Purkinje cell (primary cell): ENCODE data around the gene PGA5. TPM values are rescaled to one million over a fixed set of nuclear protein-coding genes. Genes with fewer than 3 reads are reported as not detected.

Experiments
- polyA plus RNA-seq: library from polyadenylated mRNA; unstranded; fragments of >200 nt; fragmentation: Nextera tagmentation; gene quantifications from 2 replicates; pipeline ENCODE4 v1.2.1, GENCODE V29; 2014

Gene PGA5
- polyA plus RNA-seq, result not detected in 2 replicates

DNA sequence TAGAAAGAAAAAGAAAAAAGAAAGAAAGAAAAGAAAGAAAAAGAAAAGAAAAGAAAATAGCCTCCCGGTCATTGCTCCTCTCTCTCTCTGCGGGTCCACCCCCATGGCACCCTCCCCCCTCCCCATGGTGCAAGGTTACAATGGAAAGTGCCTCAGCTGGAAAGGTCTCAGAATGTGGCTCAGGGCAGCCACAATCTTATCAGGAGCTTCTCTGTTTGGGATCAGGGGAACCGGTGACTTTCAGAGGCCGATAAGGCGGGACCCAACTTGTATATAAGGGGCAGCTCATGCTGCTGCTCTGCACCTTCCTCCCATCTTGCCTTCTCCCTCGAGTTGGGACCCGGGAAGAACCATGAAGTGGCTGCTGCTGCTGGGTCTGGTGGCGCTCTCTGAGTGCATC lies at the start of gene PGA5:
PGA5 (plus strand) TSS at position 301 of the 400 bp plus-strand sequence; CDS start at position 353, 52 bp downstream.

GRCh38 chr11:61202950-61203746 lies 37.8 kb upstream of the PGA5 start, which contains the start of gene PGA3:
TSS of gene PGA3 (plus strand) at chr11:61203515. CDS start at chr11:61203565, 50 bp downstream.

DNA sequence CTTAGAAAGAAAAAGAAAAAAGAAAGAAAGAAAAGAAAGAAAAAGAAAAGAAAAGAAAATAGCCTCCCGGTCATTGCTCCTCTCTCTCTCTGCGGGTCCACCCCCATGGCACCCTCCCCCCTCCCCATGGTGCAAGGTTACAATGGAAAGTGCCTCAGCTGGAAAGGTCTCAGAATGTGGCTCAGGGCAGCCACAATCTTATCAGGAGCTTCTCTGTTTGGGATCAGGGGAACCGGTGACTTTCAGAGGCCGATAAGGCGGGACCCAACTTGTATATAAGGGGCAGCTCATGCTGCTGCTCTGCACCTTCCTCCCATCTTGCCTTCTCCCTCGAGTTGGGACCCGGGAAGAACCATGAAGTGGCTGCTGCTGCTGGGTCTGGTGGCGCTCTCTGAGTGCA lies 18.9 kb upstream of the PGA5 start, which contains the start of gene PGA4:
PGA4 (plus strand) TSS at position 301 of the 400 bp plus-strand sequence; CDS start at position 355, 54 bp downstream.

DNA sequence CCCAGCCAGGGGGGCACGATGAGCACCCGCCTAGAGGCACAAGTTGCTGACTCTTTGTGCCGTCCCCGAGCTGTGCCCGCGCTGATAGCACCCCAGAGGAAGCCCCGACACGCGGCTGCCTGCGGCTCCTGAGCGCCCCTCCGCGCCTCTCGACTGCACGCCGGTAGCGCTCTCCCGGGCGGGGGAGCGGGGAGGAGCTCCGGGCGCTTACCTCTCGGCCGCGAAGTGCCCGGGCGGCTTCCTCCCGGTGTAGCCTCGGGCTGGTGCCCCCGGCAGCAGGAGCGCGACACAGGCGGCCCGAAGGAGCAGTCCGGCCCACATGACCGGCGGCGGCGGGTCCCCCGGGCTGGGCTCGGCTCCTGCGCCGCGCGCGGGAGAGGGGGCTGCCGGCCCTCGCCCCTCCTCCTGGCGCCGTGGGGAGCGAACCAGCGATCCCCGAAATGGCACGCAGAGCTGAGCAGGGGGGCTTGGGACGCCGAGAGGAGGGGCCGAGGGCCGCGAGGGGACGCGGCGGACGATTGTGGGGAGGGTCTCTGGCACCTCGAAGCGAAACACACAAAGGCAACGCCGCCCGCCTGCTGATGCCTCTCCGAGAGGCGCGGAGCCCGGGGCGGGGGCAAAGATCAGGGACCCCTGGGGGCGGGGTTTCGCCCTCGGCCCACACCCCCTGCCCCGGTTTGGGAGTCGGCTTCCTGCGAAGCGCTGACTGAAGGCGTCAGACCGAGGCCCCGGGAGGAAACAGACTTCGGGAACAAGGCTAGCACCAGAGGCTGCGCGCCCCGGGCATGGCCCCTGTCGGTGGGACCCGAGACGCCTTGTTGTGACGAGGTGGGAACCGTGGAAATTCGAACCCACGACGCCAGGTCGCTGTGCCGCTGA lies 54.0 kb downstream of the PGA5 start, which contains the start of gene VWCE:
VWCE (minus strand) TSS at position 600 of the 879 bp plus-strand sequence; CDS start at position 321, 279 bp downstream.

Other genes with a start within 250 kb of the PGA5 start
- gene CD5, start 138.7 kb upstream of the PGA5 start, polyA plus RNA-seq, result not detected in 2 replicates
- gene VPS37C, start 79.7 kb upstream of the PGA5 start, polyA plus RNA-seq, result 1.6 and 1.7 TPM in 2 replicates
- gene PGA3, start 37.7 kb upstream of the PGA5 start, polyA plus RNA-seq, result not detected in 2 replicates
- gene PGA4, start 18.8 kb upstream of the PGA5 start, polyA plus RNA-seq, result not detected in 2 replicates
- gene VWCE, start 54.1 kb downstream of the PGA5 start, polyA plus RNA-seq, result not detected in 2 replicates
- gene DDB1, start 91.9 kb downstream of the PGA5 start, polyA plus RNA-seq, result 47.9 and 53.9 TPM in 2 replicates
- 1.8 and 11.6 TPM in 2 replicates for gene TKFC, start 92.1 kb downstream of the PGA5 start, polyA plus RNA-seq
- 1.8 and 2.4 TPM in 2 replicates for gene CYB561A3, start 120.7 kb downstream of the PGA5 start, polyA plus RNA-seq
- 65.8 and 67.2 TPM in 2 replicates for gene TMEM138, start 121.2 kb downstream of the PGA5 start, polyA plus RNA-seq
- gene TMEM216, start 151.4 kb downstream of the PGA5 start, polyA plus RNA-seq, result 7.4 and 11.2 TPM in 2 replicates
- 7.9 and 11.2 TPM in 2 replicates for gene CPSF7, start 188.8 kb downstream of the PGA5 start, polyA plus RNA-seq
- gene SDHAF2, start 188.9 kb downstream of the PGA5 start, polyA plus RNA-seq, result 51.7 and 57.9 TPM in 2 replicates